ENCODE data around the gene IL6R. TPM values are rescaled to one million over a fixed set of nuclear protein-coding genes. Genes with fewer than 3 reads are reported as not detected.
"Not testable (repeated sequence)": the region's sequence is repeated elsewhere in the genome, so short reads cannot be mapped to it uniquely, and the experiment has no call there.

Gene IL6R
- total and polyA plus RNA-seq, 8 donors: 1.9 to 73.9 (median 21.1) TPM

DNA sequence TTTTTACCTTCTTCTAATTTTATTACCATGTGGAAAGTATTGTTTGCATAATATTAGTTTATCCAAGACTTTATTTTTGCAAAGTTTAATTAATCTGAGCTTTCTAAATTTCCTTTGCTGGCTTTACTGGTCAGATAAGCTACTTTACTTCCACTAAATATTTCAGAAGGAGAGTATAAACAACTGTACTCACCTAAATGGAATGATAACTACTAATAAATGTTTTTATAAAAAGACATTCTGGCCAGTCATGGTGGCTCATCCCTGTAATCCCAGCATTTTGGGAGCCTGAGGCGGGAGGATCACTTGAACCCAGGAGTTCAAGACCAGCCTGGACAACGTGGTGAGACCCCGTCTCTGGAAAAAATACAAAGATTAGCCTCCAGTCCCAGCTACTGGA, 43.8 kb upstream of the IL6R start:
- intact Hi-C loops (cut with DNase I; ENCODE audit: low total_unique reads): no loop called here
- no peak overlapping the region for H3K4me3 ChIP-seq
- TF ChIP-seq POLR2AphosphoS5 (IDR thresholded peaks at IDR 0.05) (no peak), POLR2A (IDR thresholded peaks at IDR 0.05) (no peak), EP300 (IDR thresholded peaks at IDR 0.05) (no peak)
- TF ChIP-seq, protein P1, sequence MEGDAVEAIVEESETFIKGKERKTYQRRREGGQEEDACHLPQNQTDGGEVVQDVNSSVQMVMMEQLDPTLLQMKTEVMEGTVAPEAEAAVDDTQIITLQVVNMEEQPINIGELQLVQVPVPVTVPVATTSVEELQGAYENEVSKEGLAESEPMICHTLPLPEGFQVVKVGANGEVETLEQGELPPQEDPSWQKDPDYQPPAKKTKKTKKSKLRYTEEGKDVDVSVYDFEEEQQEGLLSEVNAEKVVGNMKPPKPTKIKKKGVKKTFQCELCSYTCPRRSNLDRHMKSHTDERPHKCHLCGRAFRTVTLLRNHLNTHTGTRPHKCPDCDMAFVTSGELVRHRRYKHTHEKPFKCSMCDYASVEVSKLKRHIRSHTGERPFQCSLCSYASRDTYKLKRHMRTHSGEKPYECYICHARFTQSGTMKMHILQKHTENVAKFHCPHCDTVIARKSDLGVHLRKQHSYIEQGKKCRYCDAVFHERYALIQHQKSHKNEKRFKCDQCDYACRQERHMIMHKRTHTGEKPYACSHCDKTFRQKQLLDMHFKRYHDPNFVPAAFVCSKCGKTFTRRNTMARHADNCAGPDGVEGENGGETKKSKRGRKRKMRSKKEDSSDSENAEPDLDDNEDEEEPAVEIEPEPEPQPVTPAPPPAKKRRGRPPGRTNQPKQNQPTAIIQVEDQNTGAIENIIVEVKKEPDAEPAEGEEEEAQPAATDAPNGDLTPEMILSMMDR (IDR thresholded peaks at IDR 0.05): no peak
- H3K36me3 ChIP-seq: no peaks in the 10 kb centered on the region
- H3K27me3 ChIP-seq: no peaks in the 10 kb centered on the region
- no peak for DNase-seq
- H3K27ac ChIP-seq: no peak overlapping the region
- WGBS, 5 donors: 67 to 78% (median 70%) methylated on average over 3 of the region's 3 CpGs
- H3K4me1 ChIP-seq: no peaks in the 10 kb centered on the region
- H3K9me3 ChIP-seq: no peaks in the 10 kb centered on the region

DNA sequence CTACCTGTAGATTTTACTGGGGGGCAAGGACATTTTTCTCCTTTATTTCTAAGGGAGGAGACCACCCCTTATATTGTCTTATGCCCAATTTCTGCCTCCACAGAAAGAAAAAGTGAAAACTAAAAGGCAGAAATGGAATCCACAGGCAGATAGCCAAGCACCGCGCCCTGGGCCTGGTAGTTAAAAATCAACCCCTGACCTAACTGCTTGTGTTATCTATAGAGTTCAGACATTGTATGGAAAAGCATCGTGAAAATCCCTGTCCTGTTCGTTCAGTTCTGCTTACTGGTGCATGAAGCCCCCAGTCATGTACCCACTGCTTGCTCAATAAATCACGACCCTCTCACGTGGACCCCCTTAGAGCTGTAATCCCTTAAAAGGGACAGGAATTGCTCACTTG, 33.7 kb upstream of the IL6R start:
- no peak overlapping the region for H3K27ac ChIP-seq
- 52 to 72% (median 57%) methylated on average over 6 of the region's 6 CpGs for WGBS, 5 donors

DNA sequence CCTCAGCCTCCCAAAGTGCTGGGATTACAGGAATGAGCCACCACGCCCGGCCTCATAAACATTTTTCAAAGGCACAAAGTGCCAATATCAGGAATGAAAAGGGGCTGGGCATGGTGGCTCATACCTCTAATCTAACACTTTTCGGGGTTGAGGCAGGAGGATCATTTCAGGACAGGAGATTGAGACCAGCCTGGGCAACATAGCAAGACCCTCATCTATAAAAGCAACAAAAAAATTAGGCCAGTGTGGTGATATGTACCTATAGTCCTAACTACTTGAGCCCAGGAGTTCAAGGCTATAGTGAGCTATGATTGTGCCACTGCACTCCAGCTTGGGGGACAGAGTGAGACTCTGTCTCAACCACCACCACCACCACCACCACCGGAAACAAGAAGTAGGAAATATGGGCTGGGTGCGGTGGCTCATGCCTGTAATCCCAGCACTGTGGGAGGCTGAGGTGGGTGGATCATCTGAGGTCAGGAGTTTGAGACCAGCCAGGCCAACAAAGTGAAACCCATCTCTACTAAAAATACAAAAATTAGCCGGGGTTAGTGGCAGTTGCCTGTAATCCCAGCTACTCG, 31.3 kb upstream of the IL6R start:
- H3K4me3 ChIP-seq; H3K27me3 ChIP-seq; H3K36me3 ChIP-seq; H3K27ac ChIP-seq; H3K9me3 ChIP-seq; H3K4me1 ChIP-seq; intact Hi-C loops (cut with DNase I; ENCODE audit: low total_unique reads); DNase-seq: not testable (repeated sequence)
- 71 to 89% (median 79%) methylated on average over 7 of the region's 7 CpGs for WGBS, 5 donors

More for the DNA sequence above, 33.7 kb upstream of the IL6R start:
- H3K4me3 ChIP-seq: no peak overlapping the region
- intact Hi-C loops (cut with DNase I; ENCODE audit: low total_unique reads): no loop called here
- no peaks in the 10 kb centered on the region for H3K9me3 ChIP-seq
- no peaks in the 10 kb centered on the region for H3K36me3 ChIP-seq
- no peaks in the 10 kb centered on the region for H3K4me1 ChIP-seq
- no peak for DNase-seq
- TF ChIP-seq EP300 (IDR thresholded peaks at IDR 0.05) (no peak), POLR2AphosphoS5 (IDR thresholded peaks at IDR 0.05) (no peak), POLR2A (IDR thresholded peaks at IDR 0.05) (no peak)
- TF ChIP-seq, protein P1 (IDR thresholded peaks at IDR 0.05): no peak
- H3K27me3 ChIP-seq: no peaks in the 10 kb centered on the region

DNA sequence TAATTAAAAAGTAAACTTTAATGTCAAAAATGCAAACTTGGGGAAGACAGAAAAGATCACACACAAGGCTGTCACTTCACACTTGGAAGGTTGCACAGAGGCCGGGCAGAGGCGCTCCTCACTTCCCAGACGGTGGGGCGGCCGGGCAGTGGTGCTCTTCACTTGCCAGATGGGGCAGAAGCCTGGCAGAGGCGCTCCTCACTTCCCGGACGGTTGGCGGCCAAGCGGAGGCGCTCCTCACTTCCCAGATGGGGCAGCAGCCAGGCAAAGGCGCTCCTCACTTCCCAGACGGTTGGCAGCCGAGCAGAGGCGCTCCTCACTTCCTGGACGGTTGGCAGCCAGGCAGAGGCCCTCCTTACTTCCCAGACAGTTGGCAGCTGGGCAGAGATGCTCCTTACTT, 25.8 kb upstream of the IL6R start:
- Histone ChIP-seq H3K4me1 (no peaks in the 10 kb centered on the region), H3K27ac (no peak overlapping the region), H3K36me3 (no peaks in the 10 kb centered on the region), H3K9me3 (no peaks in the 10 kb centered on the region), H3K4me3 (no peak overlapping the region), H3K27me3 (no peaks in the 10 kb centered on the region)
- intact Hi-C loops (cut with DNase I; ENCODE audit: low total_unique reads): no loop called here
- WGBS, 5 donors: 76 to 93% (median 90%) methylated on average over 5 to 16 of the region's 16 CpGs
- TF ChIP-seq POLR2AphosphoS5 (IDR thresholded peaks at IDR 0.05) (no peak), EP300 (IDR thresholded peaks at IDR 0.05) (no peak), POLR2A (IDR thresholded peaks at IDR 0.05) (no peak)
- TF ChIP-seq, protein P1 (IDR thresholded peaks at IDR 0.05): no peak
- no peak for DNase-seq

DNA sequence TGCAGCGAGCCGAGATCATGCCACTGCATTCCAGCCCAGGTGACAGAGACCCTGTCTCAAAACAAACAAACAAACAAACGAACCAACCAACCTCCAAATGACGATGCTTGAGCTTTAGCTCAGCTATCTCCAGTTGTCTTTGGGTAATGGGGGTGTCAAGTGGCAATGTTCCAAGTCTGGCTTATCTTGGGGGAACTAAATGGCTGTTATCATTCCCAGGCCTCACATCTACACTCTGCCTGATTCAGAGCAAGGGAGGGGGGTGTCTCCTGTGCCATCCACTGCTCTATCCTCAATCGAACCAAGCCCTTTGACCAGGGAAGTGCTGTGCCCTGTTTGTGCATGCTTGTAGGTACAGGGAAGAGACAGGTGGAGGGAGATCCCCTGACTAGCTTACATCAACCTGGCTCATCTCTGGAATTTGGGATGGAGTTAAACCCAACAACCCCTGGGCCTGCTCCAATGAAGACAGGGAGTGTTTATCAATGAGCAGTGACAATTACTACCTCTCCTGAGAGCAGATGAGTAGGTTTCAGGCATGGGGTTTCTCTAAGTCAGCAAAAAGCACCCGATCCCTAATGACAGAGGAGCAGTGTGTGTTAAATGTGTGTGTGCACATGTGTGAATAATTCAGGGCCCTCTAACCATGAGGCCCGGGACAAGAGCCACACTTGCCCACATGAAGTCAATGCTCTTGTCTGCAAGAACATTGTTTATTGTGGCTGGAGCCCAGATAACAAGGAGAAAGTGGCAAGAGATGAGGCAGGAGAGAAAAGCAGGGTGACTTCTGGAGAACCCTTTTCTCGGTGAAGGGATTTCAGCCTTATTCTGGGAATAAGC, 20.3 kb upstream of the IL6R start:
- no peak for DNase-seq
- intact Hi-C loops (cut with DNase I; ENCODE audit: low total_unique reads): no loop called here
- H3K9me3 ChIP-seq: no peaks in the 10 kb centered on the region
- 75 to 81% (median 79%) methylated on average over 7 to 8 of the region's 8 CpGs for WGBS, 5 donors
- no peak overlapping the region for H3K4me3 ChIP-seq
- H3K27ac ChIP-seq: peak overlapping the region in 2 of 5 donors; percentile 33 to 45
- H3K27me3 ChIP-seq: no peaks in the 10 kb centered on the region
- TF ChIP-seq POLR2AphosphoS5 (IDR thresholded peaks at IDR 0.05) (no peak), EP300 (IDR thresholded peaks at IDR 0.05) (no peak), POLR2A (IDR thresholded peaks at IDR 0.05) (no peak)
- TF ChIP-seq, protein P1 (IDR thresholded peaks at IDR 0.05): no peak
- H3K4me1 ChIP-seq: peaks cover 0 to 16% (median 2%) of the 10 kb centered on the region in 4 donors
- no peaks in the 10 kb centered on the region for H3K36me3 ChIP-seq
